Stimulated activated CD4-positive, alpha-beta T cell treated with anti-CD3 and anti-CD28 coated beads, Interleukin-1b, Interleukin-23, amount 100 ng/mL, for 1 hour (primary cell): ENCODE measurements around the gene HSPG2.

Source experiments
- DNase-seq, 2 donors: peaks; one replicate each; pipeline ENCODE4 v3.0.0-alpha.2; 2020; ENCODE audit warnings: low read depth in 2 of 2

HSPG2 gene

GRCh38 chr1:21898326-21899200 lies 38.5 kb downstream of the HSPG2 start:
- DNase-seq, result no peak

DNA sequence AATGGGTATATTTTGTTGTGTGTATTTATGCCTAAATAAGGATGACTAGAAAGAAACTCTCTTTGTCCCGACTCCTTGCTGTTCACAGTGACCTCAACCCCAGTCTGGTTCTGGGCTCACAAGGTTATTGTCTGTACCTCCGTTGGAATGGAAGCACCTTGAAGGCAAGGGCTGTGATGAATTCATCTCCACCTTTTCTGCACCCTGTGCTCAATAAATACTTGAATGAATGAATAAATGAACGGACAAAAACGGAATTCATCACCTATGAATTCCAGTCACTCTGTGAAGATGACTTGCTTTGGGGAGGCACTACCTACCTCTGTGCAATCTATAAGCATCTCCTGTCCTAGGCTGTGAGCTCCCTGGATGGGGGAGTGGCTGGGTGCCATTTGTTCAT lies 39.3 kb downstream of the HSPG2 start:
- DNase-seq, result no peak

DNA sequence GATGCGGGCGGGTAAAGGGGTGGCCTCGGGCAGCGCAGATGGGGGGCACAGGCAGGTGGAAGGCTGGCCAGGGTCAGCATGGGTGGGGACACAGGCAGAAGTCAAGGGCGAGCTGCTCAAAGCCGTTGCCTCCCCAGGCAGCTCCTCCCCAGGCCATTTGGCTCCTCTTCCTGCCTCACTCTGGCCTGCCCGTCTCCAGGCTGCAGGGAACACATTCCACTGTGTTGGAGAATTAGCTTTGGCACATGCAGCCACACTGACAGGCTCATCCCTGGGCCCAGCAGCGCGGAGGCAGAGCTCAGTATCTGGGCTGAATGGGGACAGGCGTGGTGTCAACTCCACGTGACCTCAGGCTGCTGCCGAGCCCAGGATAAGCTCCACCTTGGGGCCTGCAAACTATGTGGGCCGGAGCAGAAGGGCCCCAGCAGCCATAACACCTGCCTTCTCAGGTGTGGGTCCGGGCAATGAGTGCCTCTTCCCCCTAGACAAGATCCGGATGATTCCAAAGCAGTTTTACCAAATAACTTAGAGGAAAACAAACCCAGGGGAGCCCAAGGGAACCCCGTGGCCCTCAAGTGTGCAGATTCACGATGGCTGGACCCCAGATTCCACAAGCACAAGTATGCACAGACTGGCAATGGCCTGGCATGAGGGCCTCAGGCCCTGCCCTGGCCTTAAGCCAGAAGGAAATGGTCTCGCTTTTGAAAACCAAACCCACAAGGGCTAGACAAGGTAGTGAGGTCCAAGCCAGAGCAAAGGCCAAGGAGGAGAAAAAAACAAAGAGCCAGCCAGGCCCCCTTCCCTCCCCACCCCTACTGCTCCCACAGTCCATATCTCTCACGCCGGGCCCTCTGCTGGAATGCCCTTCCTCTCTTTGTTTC lies 40.2 kb downstream of the HSPG2 start:
- DNase-seq, result no peak

DNA sequence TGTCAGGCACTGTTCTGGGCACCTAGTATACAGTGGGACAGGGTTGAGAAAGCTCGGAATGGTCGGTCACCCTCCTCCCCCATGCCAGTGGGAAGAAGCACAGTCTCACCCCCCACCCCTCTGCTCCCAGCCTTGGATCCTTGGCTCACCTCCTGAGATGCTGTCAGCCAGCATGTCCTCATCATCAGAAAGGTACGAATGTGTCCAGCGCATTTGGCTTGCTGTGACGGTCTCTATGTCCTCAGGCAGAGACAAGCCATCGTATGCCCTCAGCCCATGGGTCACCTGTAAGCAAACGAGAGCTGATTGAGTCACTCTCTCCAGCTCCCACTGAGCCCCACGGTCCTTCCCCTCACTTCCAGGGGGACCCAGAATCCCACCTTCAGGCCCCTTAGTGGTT lies 41.1 kb downstream of the HSPG2 start:
- DNase-seq, result no peak

GRCh38 chr1:21894034-21894881 lies 42.9 kb downstream of the HSPG2 start:
- DNase-seq, result no peak

DNA sequence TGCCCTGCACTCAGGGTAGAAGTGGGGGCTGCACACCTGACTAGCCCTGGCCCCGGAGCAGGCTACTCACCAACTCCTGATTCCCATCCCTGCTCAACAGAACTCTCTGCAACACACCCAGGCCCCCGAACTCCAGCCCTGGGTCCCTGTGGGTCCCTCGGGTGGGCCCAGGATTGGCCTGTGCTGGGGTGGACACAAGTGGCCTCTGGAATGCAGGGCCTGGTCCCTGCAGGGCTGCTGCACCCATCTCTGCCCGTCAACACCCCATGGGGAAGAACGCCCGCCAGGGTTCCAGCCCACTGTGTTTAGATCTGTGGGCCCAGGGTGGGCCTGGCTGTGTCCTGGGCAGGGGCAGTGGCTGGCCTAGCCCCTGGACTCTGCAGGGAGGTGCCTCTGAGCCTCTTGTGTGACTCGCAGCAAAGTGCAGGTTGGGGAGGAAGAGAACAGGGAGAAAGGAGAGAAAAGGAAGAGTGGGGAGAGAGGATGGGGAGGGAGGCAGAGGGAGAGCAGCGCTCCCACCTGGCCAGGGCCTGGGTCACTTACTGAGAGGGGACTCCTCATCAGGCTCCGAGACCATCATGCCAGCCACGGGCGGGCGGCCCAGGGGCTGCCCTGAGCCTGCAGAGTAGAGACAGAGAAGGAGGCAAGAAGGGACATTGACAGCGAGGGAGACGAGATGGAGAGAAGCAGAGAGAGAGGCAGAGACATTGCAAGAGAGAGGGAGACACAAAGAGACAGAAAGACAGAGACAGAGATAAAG lies 43.9 kb downstream of the HSPG2 start:
- DNase-seq, result no peak

- no peak for DNase-seq
These were observed 45.3 kb downstream of the HSPG2 start for GRCh38 chr1:21891621-21892479.

- DNase-seq, result no peak
These were observed 46.0 kb downstream of the HSPG2 start for GRCh38 chr1:21891081-21891480.

- DNase-seq, result no peak
These were observed 48.6 kb downstream of the HSPG2 start for GRCh38 chr1:21888500-21888899.

DNA sequence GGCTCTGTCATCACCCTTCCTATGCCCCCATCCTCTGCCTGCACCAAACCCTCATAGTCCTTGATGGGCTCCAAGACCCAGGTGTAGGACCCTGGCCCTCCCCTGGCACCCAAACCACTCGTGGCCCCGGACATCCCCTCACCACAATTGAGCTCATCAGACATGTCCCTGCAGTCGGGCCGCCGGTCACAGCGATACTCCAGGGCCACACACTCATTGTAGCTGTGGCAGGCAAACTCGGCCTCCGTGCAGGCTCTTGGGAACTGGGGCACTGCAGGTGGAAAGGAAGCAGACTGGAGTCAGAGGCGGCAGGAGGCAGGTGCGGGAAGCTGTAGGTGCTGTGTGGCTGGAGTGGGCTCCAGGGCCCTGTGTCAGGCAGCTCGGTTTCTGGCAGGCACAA lies 49.3 kb downstream of the HSPG2 start:
- no peak for DNase-seq

DNA sequence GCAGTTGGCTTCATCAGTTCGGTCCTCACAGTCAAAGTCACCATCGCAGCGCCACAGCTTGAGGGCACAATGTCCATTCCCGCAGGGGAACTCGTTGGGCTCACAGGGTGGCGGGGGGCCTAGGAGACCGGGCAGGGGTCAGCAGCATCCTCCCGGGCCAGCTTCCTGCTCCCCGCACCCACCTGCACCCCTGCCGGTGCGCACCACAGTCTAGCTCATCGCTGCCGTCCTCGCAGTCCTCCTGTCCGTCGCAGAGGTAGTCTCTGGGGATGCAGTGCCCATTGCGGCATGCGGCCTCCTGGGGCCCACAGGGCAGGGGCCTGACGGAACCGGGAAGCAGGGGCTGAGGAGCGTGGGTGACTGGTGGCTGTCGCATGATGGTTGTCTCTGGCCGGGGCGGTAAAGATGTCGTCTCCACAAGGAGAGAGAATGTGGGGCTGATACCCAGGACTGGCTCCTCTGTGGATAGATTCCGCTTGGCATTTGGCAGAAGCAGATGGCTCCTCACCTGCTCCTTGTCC lies 49.8 kb downstream of the HSPG2 start:
- no peak for DNase-seq

GRCh38 chr1:21886486-21887215 lies 50.5 kb downstream of the HSPG2 start:
- no peak for DNase-seq

DNA sequence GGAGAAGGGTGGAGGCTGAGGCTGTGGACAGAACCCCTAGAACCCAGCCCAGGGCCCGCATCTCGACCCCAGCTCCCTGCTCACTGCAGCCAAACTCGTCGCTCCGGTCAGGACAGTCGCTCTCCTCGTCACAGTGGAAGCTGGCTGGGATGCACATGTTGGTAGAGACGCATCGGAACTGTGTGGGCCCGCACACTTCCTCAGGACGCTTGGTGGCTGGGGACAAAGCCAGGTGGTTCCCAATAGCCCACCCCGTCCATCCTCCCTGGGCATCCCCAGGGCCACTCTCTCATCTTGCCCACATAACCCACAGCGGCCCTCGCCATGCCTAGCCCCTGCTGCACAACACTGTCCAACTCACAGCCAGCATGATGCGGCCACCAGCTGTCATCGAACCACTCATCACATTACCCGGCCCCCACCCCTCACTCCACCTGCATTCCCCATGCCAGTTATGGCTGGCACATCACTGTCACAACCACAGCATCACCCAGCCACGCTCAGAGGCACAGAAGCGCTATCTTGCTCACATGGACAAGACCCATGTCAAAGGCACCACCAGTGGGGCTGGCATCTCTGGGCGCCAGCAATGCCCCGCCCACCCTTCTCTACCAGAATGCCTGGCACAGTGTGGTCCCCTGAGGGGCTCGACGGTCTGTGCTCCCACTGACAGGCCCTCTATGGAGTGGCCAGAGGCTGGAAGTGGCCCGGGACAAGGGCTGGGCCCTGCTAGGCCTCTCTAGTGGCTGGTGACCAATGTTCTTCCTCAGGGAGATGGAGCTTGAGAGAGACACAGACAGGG lies 51.7 kb downstream of the HSPG2 start:
- DNase-seq, result no peak

- DNase-seq, result no peak
These were observed 52.5 kb downstream of the HSPG2 start for GRCh38 chr1:21884456-21885235.

DNA sequence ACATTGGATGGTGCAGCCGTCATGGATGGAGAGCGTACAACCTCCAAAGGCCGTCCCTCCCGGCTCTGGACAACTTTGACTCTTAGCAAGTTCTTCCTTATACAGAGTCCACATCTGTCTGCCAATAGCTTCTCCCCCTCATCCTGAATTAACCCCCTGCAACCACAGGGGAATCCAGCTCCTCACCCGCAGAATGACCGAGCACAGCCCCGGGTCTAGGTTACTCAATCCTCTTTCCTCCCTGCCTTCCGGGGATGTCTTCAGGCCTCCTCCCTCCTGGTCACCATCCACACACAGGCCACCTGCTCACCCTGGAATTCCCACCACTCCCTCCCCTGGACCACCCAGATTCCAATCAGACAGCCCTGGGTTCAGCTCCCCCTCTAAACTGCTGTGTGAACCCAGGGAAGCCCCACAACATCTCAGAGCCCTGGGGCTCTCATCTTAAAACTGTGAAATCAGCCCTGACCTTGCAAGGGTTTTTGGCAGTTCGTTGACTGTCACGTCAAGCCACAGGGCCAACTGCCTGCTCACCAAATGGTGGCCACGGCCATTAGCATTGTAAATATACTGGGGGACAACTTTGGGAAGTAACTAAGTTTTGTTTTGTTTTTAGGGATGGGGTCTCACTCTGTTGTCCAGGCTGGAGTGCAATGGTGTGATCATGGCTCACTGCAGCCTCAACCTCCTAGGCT lies 54.2 kb downstream of the HSPG2 start:
- DNase-seq, result no peak

GRCh38 chr1:21881250-21881649 lies 55.9 kb downstream of the HSPG2 start:
- DNase-seq, result no peak

- DNase-seq, result no peak
These were observed 56.5 kb downstream of the HSPG2 start for GRCh38 chr1:21880619-21880970.
